HG02938 (cell line): Measurements from ENCODE around the gene OR13A1.
A peak's percentile ranks its signal among the peaks of the same experiment; 100 is the strongest.
"Not testable (repeated sequence)": the region's sequence is repeated elsewhere in the genome, so short reads cannot be mapped to it uniquely, and the experiment has no call there.

Experiments
- ATAC-seq: cut with Tn5 transposase; IDR thresholded peaks from one replicate; pipeline ENCODE4 v1.9.1; 2021; ENCODE audit warnings: mild to moderate bottlenecking, moderate library complexity; ENCODE audit not compliant: unreplicated experiment

The OR13A1 gene, protein sequence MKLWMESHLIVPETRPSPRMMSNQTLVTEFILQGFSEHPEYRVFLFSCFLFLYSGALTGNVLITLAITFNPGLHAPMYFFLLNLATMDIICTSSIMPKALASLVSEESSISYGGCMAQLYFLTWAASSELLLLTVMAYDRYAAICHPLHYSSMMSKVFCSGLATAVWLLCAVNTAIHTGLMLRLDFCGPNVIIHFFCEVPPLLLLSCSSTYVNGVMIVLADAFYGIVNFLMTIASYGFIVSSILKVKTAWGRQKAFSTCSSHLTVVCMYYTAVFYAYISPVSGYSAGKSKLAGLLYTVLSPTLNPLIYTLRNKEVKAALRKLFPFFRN

DNA sequence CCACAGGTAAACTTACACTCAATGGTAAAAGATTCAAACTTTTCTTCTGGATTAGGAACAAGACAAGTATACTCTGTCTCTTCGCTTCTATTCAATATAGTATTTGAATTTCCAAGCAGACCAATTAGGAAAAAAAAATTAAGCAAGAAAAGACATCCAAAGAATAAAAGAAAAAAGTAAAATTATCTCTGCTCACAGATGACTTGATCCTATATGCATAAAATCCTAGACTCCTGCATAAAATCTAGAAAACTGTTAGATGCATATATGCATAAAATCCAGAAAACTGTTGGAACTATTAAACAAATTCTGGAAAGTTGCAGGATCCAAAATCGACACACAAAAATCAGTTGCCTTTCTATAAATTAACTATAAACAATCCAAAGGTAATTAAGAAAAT, at the start of gene OR13A1:
Gene OR13A1, minus strand, starts transcription at position 101 of the 400 bp plus-strand sequence. CDS start 11,186 bp downstream, outside the sequence.
- no peak for ATAC-seq

DNA sequence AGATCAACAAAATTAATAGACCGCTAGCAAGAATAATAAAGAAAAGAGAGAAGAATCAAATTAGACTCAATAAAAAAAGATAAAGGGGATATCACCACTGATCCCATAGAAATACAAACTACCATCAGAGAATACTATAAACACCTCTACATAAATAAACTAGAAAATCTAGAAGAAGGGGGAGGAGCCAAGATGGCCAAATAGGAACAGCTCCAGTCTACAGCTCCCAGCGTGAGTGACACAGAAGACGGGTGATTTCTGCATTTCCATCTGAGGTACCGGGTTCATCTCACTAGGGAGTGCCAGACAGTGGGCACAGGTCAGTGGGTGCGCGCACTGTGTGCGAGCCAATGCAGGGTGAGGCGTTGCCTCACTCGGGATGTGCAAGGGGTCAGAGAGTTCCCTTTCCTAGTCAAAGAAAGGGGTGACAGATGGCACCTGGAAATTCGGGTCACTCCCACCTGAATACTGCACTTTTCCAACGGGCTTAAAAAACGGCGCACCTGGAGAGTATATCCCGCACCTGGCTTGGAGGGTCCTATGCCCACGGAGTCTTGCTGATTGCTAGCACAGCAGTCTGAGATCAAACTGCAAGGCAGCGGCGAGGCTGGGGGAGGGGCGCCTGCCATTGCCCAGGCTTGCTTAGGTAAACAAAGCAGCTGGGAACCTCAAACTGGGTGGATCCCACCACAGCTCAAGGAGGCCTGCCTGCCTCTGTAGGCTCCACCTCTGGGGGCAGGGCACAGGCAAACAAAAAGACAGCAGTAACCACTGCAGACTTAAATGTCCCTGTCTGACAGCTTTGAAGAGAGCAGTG, 46.8 kb upstream of the OR13A1 start:
- ATAC-seq = not testable (repeated sequence)

DNA sequence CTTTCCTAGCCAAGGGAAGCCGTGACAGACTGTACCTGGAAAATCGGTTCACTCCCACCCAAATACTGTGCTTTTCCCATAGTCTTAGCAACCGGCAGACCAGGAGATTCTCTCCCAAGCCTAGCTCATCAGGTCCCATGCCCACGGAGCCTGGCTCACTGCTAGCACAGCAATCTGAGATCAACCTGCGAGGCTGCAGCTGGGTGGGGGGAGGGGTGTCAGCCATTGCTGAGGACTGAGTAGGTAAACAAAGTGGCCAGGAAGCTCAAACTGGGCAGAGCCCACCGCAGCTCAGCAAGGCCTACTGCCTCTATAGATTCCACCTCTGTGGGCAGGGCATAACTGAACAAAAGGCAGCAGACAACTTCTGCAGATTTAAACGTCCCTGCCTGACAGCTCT, 43.6 kb upstream of the OR13A1 start:
- not testable (repeated sequence) for ATAC-seq

DNA sequence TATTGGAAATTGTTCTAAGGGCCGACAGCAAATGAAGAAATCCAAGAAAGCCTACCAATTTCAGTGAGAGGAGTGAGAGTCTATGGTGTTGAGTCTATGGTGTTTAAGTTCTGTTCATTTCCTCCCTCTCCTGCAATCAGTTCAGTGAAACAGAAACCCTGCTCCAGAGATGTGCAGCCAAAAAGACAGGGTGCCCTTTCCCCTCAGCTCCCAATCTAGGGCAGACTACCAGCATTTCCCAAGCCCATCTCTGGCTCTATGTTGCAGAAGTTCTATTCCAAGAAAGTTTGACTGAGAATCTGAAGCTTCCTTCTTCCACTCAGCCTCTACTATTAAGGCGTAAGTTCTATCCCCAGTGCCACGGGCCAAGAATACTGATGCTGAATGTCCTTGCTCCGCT, 40.1 kb upstream of the OR13A1 start:
- no peak for ATAC-seq

DNA sequence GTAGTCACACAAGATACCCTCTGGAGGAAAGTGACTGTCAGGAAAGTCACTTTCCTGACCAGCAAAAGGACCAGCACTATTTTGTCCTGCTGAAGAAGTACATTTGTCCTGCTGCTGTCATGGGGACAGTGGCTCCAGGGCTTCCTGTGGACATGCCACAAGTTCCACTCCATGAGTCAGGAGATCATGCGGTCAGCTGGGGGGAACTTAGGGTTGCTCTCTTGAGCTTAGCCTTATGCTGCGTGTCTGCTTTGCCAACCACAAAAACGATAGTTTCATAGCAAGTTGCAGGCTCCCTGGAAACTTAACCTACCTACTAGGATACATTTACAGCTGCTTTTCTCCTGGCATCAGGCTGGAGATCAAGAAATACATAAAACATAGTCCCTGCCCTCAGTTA, 38.9 kb upstream of the OR13A1 start:
- ATAC-seq = no peak

DNA sequence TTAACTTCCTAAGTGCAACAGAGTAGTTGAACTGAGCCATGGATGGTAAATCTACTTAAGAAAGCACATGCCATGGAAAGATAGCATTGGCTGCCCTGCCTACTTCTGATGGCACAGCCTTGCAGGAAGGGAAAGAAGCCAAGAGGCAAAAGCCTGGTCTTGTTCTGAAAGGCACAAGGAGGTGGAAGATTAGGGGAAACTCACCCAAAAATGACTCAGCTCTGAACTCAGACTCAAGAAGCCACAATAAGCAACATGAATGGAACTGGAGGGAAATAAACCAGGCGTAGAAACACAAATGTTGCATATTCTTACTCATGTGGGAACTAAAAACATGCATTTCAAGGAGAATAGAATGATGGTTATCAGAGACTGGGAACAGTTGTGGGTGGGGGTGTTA, 37.8 kb upstream of the OR13A1 start:
- peak; percentile 52 for ATAC-seq

DNA sequence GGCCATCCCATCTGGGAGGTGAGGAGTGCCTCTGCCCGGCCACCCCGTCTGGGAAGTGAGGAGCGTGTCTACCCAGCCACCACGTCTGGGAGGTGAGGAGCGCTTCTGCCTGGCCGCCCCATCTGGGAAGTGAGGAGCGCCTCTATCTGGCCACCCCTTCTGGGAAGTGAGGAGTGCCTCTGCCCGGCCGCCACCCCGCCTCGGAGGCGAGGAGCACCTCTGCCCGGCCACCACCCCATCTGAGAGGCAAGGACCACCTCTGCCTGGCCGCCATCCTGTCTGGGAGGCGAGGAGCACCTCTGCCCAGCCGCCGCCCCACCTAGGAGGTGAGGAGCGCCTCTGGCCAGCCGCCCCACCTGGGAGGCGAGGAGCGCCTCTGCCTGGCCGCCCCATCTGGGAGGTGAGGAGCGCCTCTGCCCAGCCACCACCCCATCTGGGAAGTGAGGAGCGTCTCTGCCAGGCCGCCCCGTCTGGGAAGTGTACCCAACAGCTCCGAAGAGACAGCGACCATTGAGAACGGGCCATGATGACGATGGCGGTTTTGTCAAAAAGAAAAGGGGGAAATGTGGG, 32.9 kb upstream of the OR13A1 start:
- ATAC-seq = not testable (repeated sequence)

DNA sequence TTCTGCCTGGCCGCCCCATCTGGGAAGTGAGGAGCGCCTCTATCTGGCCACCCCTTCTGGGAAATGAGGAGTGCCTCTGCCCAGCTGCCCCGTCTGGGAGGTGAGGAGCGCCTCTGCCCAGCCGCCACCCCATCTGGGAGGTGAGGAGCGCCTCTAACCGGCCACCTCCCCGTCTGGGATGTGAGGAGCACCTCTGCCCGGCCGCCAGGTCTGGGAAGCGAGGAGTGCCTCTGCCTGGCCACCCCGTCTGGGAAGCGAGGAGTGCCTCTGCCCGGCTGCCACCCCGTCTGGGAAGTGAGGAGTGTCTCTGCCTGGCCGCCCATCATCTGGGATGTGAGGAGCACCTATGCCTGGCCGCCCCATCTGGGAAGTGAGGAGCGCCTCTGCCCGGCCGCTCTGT, 32.1 kb upstream of the OR13A1 start:
- ATAC-seq = not testable (repeated sequence)

DNA sequence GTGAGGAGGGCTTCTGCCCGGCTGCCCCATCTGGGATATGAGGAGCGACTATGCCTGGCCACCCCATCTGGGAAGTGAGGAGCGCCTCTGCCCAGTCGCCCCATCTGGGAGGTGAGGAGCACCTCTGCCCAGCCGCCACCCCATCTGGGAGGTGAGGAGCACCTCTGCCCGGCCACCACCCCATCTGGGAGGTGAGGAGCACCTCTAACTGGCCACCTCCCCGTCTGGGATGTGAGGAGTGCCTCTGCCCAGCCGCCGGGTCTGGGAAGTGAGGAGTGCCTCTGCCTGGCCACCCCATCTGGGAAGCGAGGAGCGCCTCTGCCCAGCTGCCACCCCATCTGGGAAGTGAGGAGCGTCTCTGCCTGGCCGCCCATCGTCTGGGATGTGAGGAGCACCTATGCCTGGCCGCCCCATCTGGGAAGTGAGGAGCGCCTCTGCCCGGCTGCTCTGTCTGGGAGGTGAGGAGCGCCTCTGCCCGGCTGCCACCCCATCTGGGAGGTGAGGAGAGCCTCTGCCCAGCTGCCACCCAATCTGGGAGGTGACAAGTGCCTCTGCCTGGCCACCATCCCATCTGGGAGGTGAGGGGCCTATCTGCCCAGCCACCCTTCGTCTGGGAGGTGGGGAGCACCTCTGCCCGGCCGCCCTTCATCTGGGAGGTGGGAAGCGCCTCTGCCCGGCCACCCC, 31.4 kb upstream of the OR13A1 start:
- not testable (repeated sequence) for ATAC-seq

DNA sequence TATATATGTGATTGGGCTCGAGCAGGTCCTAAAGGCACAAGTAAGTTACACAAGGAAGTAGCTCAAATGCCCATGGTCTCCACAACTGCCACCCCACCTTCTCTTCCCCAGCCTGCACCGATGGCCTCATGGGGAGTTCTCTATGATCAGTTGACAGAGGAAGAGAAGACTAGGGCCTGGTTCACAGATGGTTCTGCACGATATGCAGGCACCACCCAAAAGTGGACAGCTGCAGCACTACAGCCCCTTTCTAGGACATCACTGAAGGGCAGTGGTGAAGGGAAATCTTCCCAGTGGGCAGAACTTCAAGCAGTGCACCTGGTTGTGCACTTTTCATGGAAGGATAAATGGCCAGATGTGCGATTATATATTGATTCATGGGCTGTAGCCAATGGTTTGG, 25.0 kb upstream of the OR13A1 start:
- not testable (repeated sequence) for ATAC-seq

DNA sequence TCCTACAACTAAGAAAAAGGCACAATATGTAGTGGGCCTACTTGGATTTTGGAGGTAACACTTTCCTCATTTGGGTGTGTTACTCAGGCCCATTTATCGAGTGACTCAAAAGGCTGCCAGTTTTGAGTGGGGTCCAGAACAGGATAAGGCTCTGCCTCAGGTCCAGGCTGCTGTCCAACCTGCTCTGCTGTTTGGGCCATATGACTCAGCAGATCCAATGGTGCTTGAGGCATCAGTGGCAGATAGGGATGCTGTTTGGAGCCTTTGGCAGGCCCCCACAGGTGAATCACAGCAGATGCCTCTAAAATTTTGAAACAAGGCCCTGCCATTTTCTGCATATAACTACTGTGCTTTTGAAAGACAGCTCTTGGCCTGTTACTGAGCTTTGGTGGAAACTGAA, 24.5 kb upstream of the OR13A1 start:
- ATAC-seq = no peak

DNA sequence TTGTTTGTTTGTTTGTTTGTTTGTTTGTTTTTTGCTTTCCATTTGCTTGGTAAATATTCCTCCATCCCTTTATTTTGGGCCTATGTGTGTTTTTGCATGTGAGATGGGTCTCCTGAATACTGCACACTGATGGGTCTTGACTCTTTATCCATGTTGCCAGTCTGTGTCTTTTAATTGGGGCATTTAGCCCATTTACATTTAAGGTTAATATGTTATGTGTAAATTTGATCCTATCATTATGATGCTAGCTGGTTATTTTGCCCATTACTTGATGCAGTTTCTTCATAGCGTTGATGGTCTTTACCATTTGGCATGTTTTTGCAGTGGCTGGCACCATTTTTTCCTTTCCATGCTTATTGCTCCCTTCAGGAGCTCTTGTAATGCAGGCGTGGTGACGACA, 16.4 kb upstream of the OR13A1 start:
- ATAC-seq = not testable (repeated sequence)

DNA sequence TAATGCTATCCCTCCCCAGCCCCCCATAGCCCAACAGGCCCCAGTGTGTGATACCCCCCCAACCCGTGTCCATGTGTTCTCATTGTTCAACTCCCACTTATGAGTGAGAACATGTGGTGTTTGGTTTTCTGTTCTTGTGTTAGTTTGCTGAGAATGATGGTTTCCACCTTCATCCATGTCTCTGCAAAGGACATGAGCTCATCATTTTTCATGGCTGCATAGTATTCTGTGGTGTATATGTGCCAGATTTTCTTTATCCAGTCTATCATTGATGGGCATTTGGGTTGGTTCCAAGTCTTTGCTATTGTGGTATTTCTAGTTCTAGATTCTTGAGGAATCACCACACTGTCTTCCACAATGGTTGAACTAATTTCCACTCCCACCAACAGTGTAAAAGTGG, 11.5 kb upstream of the OR13A1 start:
- not testable (repeated sequence) for ATAC-seq

DNA sequence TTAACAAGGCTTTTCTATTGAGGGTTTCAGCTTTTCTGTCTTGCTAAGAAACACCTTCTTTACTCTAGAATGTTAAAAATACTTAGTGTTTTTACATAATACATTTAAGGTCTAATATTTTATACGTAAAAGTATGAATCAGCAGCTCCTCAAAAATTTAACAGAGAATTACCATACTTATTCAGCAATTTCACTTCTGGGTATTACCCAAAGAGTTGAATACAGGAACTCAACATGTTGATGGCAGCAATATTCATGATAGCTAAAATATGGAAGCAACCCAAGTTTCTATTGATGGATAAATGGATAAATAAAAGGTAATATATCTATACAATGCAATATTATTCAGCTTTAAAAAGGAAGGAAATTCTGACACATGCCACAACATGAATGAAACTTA, 9.7 kb upstream of the OR13A1 start:
- no peak for ATAC-seq

DNA sequence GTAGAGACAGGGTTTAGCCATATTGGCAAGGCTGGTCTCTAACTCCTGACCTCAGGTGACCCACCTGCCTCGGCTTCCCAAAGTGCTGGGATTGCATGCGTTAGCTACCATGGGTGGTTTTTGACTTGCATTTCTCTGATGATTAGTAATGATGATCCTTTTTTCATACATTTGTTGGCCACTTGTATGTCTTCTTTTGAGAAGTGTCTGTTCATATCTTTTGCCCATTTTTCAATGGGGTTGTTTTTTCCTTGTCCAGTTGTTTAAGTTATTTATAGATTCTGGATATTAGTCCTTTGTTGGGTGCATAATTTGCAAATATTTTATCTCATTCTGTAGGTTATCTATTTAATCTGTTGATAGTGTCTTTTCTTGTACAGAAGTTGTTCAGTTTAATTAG, 4.3 kb upstream of the OR13A1 start:
- ATAC-seq = no peak

DNA sequence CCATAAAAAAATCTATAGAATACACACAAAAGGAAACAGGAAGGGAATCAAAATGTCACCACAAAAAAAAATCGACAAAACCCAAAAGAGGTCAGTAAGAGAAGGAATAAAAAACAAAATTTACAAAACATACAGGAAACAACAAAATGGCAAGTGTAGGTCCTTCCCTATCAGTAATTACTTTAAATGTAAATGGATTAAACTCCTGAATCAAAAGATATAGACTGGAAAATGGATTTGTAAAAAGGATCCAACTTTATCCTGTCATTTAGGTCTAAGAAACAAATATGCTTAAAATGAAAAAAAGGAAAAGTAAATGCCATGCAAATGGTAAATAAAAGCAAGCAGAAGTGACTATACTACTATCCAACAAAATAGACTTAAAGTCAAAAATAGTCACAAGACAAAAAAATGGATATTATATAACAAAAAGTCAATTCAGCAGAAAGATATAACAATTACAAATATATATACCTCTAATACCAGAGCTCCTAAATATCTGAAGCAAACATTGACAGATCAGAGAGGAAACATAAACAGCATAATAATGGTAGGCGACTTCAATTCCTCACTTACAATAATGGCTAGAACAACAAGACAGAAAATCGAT, 2.0 kb downstream of the OR13A1 start:
- ATAC-seq = no peak

DNA sequence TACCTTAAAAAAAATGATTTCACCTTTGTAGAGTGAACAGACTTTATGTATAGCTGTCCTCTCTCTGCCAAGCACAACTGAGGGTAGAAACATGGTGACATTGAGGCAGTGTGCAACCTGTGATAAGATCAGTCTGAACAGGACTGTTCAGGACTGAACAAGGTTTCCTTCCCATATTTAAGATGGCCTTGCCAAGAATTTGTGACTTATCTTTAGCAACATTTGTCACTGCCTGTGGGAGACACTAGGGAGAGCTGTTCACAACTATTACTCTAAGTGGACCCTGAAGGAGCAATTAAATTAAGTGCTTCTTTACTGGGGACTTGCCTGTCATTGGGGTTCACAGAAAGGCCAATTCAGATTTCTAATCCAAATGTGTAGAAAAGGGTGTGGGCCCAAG, 6.7 kb downstream of the OR13A1 start:
- ATAC-seq = peak; percentile 51

DNA sequence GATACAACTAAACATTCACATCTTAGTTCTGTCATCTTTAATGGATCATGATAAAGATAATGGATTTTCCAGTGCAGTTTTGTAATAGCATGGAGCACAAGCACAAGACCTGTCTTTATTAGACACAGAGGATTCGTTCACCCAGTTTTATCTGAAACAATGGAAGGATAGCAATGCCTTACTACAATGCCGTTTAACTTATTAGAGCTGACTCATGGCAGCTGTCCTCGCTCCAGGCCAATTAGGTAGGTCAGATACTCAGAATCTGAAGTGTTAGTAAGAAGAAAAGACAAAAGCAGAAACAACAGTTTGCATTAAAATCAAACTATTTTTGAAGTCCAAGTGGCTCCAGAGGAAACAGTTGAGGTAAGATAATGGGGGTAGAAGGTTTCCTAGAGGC, 12.8 kb downstream of the OR13A1 start:
- ATAC-seq = no peak

DNA sequence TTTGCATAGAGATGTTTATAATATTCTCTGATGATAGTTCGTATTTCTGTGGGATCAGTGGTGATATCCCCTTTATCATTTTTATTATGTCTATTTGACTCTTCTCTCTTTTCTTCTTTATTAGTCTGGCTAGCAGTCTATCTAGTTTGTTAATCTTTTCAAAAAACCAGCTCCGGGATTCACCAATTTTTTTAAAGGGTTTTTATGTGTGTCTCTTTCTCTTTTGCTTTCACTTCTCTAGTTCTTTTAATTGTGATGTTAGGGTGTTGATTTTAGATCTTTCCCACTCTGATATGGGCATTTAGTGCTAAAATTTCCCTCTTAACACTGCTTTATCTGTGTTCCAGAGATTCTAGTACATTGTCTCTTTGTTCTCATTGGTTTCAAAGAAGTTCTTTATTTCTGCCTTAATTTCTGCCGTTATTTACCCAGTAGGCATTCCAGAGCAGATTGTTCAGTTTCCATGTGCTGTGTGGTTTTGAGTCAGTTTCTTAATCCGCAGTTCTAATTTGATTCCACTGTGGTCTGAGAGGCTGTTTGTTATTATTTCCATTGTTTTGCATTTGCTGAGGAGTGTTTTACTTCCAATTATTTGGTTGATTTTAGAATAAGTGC, 17.0 kb downstream of the OR13A1 start:
- ATAC-seq = not testable (repeated sequence)

DNA sequence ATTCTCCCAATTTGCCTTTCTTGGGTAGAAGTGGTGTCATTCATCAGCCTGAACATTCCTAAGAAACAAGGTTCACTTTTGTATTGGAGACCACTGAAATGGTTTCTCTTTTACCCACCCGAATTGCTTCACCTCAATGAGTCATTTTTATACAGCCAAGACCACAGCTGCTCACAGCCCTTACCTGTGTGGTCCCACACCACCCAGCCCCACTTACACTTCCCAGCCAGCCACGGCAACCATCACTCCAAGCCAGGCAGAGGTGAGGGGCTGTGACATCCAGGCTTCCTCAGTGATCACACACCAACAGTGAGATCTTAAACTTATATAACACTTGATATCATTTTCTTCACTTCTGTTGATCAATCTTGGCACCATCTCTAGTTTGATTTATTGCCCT, 20.7 kb downstream of the OR13A1 start:
- no peak for ATAC-seq
